H9 (cell line): ENCODE results near the gene OR51B6. TPM values are rescaled to one million over a fixed set of nuclear protein-coding genes. Genes with fewer than 3 reads are reported as not detected.

Source experiments
- DNase-seq: peaks from one replicate; pipeline ENCODE4 v3.0.0-alpha.2; 2017
- H2AFZ ChIP-seq: one replicate; pipeline ENCODE4 v1.6.1; 2013; ENCODE audit warnings: mild to moderate bottlenecking, low read length, control low read depth, moderate library complexity
- H2AK5ac ChIP-seq: 2 replicates; pipeline ENCODE4 v1.6.1; 2013; ENCODE audit warnings: low read length, control low read depth, mixed read lengths; ENCODE audit not compliant: insufficient read length
- H2BK120ac ChIP-seq: one replicate; pipeline ENCODE4 v1.6.1; 2013; ENCODE audit warnings: low read depth, mild to moderate bottlenecking, low read length, control low read depth, inconsistent platforms; ENCODE audit not compliant: poor library complexity, severe bottlenecking
- H2BK12ac ChIP-seq: 2 replicates; pipeline ENCODE4 v1.6.1; 2013; ENCODE audit warnings: low read length, control low read depth, mixed read lengths, low read depth; ENCODE audit not compliant: insufficient read length
- H2BK15ac ChIP-seq: 2 replicates; pipeline ENCODE4 v1.6.1; 2013; ENCODE audit warnings: low read depth, low read length, control low read depth
- H2BK20ac ChIP-seq: one replicate; pipeline ENCODE4 v1.6.1; 2013; ENCODE audit warnings: low read depth, mild to moderate bottlenecking, low read length, control low read depth, inconsistent platforms; ENCODE audit not compliant: poor library complexity, severe bottlenecking
- H2BK5ac ChIP-seq: 2 replicates; pipeline ENCODE4 v1.6.1; 2013; ENCODE audit warnings: low read length, control low read depth, mixed read lengths; ENCODE audit not compliant: insufficient read length
- H3K14ac ChIP-seq: 2 replicates; pipeline ENCODE4 v1.6.1; 2013; ENCODE audit warnings: low read length, control low read depth; ENCODE audit not compliant: insufficient read depth
- H3K18ac ChIP-seq: 2 replicates; pipeline ENCODE4 v1.6.1; 2013; ENCODE audit warnings: low read depth, mild to moderate bottlenecking, mixed read lengths, low read length, control low read depth; ENCODE audit not compliant: insufficient read length
- H3K23ac ChIP-seq: 2 replicates; pipeline ENCODE4 v1.6.1; 2013; ENCODE audit warnings: low read length, control low read depth, mixed read lengths, low read depth; ENCODE audit not compliant: insufficient read length
- H3K23me2 ChIP-seq: 2 replicates; pipeline ENCODE4 v1.6.1; 2013; ENCODE audit warnings: low read depth, mild to moderate bottlenecking, mixed read lengths, low read length, control low read depth; ENCODE audit not compliant: insufficient read length, poor library complexity, severe bottlenecking
- H3K27ac ChIP-seq: 2 replicates; pipeline ENCODE4 v1.5.1; 2013; ENCODE audit warnings: low read length, control low read depth, mixed read lengths, low read depth; ENCODE audit not compliant: insufficient read length
- H3K27me3 ChIP-seq: 2 replicates; pipeline ENCODE4 v1.6.1; 2013; ENCODE audit warnings: low read length, control low read depth, inconsistent platforms; ENCODE audit not compliant: insufficient read depth
- H3K4ac ChIP-seq: 2 replicates; pipeline ENCODE4 v1.6.1; 2013; ENCODE audit warnings: low read depth, mild to moderate bottlenecking, control low read depth, inconsistent platforms, low read length, moderate library complexity
- H3K4me1 ChIP-seq: 2 replicates; pipeline ENCODE4 v1.6.1; 2013; ENCODE audit warnings: low read length, control low read depth, inconsistent platforms; ENCODE audit not compliant: insufficient read depth
- H3K4me2 ChIP-seq: 2 replicates; pipeline ENCODE4 v1.6.1; 2013; ENCODE audit warnings: low read length, control low read depth, mixed read lengths; ENCODE audit not compliant: insufficient read length, insufficient read depth
- H3K56ac ChIP-seq: 2 replicates; pipeline ENCODE4 v1.6.1; 2013; ENCODE audit warnings: low read depth, mild to moderate bottlenecking, mixed read lengths, low read length, control low read depth; ENCODE audit not compliant: insufficient read length
- H3K79me1 ChIP-seq: 2 replicates; pipeline ENCODE4 v1.6.1; 2013; ENCODE audit warnings: low read depth, mild to moderate bottlenecking, moderate library complexity, low read length, control low read depth, inconsistent platforms; ENCODE audit not compliant: insufficient read depth, poor library complexity, severe bottlenecking
- H3K79me2 ChIP-seq: 2 replicates; pipeline ENCODE4 v1.6.1; 2013; ENCODE audit warnings: low read length, control low read depth, inconsistent platforms; ENCODE audit not compliant: insufficient read depth
- H3K9ac ChIP-seq: 2 replicates; pipeline ENCODE4 v1.6.1; 2013; ENCODE audit warnings: low read length, control low read depth, mixed read lengths; ENCODE audit not compliant: insufficient read length; ENCODE audit errors: extremely low read depth
- H3K9me3 ChIP-seq: one replicate; pipeline ENCODE4 v1.6.1; 2013; ENCODE audit warnings: low read depth, low read length, inconsistent platforms; ENCODE audit not compliant: control insufficient read depth
- H3T11ph ChIP-seq: one replicate; pipeline ENCODE4 v1.6.1; 2013; ENCODE audit warnings: mild to moderate bottlenecking, low read length, control low read depth, inconsistent platforms
- H4K20me1 ChIP-seq: one replicate; pipeline ENCODE4 v1.6.1; 2013; ENCODE audit not compliant: control insufficient read depth, insufficient read length, insufficient read depth
- H4K5ac ChIP-seq: 2 replicates; pipeline ENCODE4 v1.6.1; 2013; ENCODE audit warnings: low read depth, mild to moderate bottlenecking, mixed read lengths, low read length, control low read depth; ENCODE audit not compliant: insufficient read length
- H4K8ac ChIP-seq: replicated peaks from 2 replicates; pipeline ENCODE4 v1.6.1; 2013; ENCODE audit warnings: low read length, control low read depth, mixed read lengths, low read depth; ENCODE audit not compliant: insufficient read length
- H4K91ac ChIP-seq: 2 replicates; pipeline ENCODE4 v1.6.1; 2013; ENCODE audit warnings: low read depth, mild to moderate bottlenecking, moderate library complexity, mixed read lengths, low read length, control low read depth; ENCODE audit not compliant: insufficient read length
- H3K27ac Mint-ChIP-seq, 3 experiments: 2 replicates in 2 of 3; 3 replicates in 1 of 3; pipeline ENCODE4 v1.8.0; 2020 to 2021; ENCODE audit warnings: mixed read lengths in 3 of 3, mild to moderate bottlenecking in 1 of 3, moderate library complexity in 1 of 3
- H3K27me3 Mint-ChIP-seq: 2 replicates; pipeline ENCODE4 v1.8.0; 2021; ENCODE audit warnings: low read depth, mild to moderate bottlenecking, moderate library complexity, mixed read lengths
- H3K36me3 Mint-ChIP-seq, 3 experiments: 2 replicates in 2 of 3; 3 replicates in 1 of 3; pipeline ENCODE4 v1.8.0; 2020 to 2021; ENCODE audit warnings: low read depth in 3 of 3, mixed read lengths in 3 of 3; ENCODE audit not compliant: insufficient read depth in 1 of 3
- H3K4me1 Mint-ChIP-seq, 2 experiments: 2 replicates each; pipeline ENCODE4 v1.8.0; 2020; ENCODE audit warnings: mixed read lengths in 2 of 2
- H3K4me3 Mint-ChIP-seq, 2 experiments: 2 replicates in 1 of 2; 3 replicates in 1 of 2; pipeline ENCODE4 v1.8.0; 2020 to 2021; ENCODE audit warnings: mild to moderate bottlenecking in 2 of 2, mixed read lengths in 2 of 2, moderate library complexity in 1 of 2
- H3K9me3 Mint-ChIP-seq, 2 experiments: 2 replicates in 1 of 2; 3 replicates in 1 of 2; pipeline ENCODE4 v1.8.0; 2020; ENCODE audit warnings: mild to moderate bottlenecking in 2 of 2, mixed read lengths in 2 of 2, moderate library complexity in 1 of 2
- CTCF ChIP-seq: fragments of 200-600 bp; sonication (generic); conservative IDR thresholded peaks from 3 replicates; pipeline ENCODE4 v1.8.0; 2021; ENCODE audit warnings: antibody characterized with exemption, mild to moderate bottlenecking
- WGBS: extraction: QIAGEN DNeasy Blood & Tissue Kit; methylation state at CpG from one replicate; pipeline ENCODE4 v1.1.7; 2013; ENCODE audit warnings: missing lambda C conversion rate, low lambda C conversion rate, mixed read lengths; ENCODE audit not compliant: insufficient read length; ENCODE audit errors: extremely low coverage; 5-methylcytosine and 5-hydroxymethylcytosine counted together
- total RNA-seq: library from RNA; stranded (reverse); gene quantifications from 2 replicates; pipeline ENCODE4 v1.2.1, GENCODE V29; 2021

OR51B6 gene
- total RNA-seq, 1 experiment from 2014 or later: not detected

DNA sequence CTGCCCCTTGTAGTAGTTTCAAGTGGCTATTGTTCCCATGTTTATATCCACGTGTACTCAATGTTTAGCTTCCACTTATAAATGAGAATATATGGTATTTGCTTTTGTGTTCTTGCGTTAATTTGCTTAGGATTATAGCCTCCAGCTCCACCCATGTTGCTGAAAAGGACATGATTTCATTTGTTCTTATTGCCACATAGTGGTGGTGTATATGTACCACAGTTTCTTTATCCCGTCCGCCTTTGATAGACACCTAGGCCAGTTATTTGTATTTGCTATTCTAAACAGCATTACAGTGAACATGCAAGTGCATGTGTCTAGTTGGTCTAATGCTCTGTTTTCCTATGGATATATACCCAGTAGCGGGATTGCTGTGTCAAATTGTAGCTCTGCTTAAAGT is 34.0 kb upstream of the OR51B6 start:
- H3K4me1 Mint-ChIP-seq: peaks cover 0 to 2% of the 10 kb centered on the region in 2 experiments; a peak in 1 of 4 replicates
- Histone ChIP-seq H3K27me3 (no peaks in the 10 kb centered on the region), H3K9ac (no peak overlapping the region), H3K4me1 (no peaks in the 10 kb centered on the region), H3K27ac (no peak overlapping the region), H3K79me2 (no peaks in the 10 kb centered on the region), H4K8ac (no peak overlapping the region), H3K9me3 (no peaks in the 10 kb centered on the region), H4K5ac (no peak overlapping the region), H3K4ac (no peak overlapping the region), H2AK5ac (no peak overlapping the region), H2BK15ac (no peak overlapping the region), H2BK20ac (no peak overlapping the region), H3K4me2 (no peak overlapping the region), H2BK12ac (no peak overlapping the region), H3K23ac (no peak overlapping the region), H3K79me1 (no peaks in the 10 kb centered on the region), H2AFZ (no peak overlapping the region), H3K56ac (no peak overlapping the region), H3T11ph (no peak overlapping the region), H2BK120ac (no peak overlapping the region), H4K91ac (no peak overlapping the region), H3K23me2 (no peaks in the 10 kb centered on the region), H4K20me1 (no peaks in the 10 kb centered on the region), H3K18ac (no peak overlapping the region), H2BK5ac (no peak overlapping the region), H3K14ac (no peak overlapping the region)
- H3K27me3 Mint-ChIP-seq: no peaks in the 10 kb centered on the region
- DNase-seq: no peak
- no CpG with 5 or more reads among the region's 5 CpGs for WGBS
- H3K27ac Mint-ChIP-seq: no peak overlapping the region
- no peaks in the 10 kb centered on the region for H3K36me3 Mint-ChIP-seq
- H3K9me3 Mint-ChIP-seq: peaks cover 0 to 2% of the 10 kb centered on the region in 2 experiments; a peak in 1 of 5 replicates
- TF ChIP-seq CTCF: no peak
- H3K4me3 Mint-ChIP-seq: no peak overlapping the region
